COR-L47 (cell line): ENCODE data around the gene RPTOR.

Experiments
- DNase-seq: peaks from one replicate; lab custom pipeline; 2025; lab: John Stamatoyannopoulos, UW

The RPTOR gene

DNA sequence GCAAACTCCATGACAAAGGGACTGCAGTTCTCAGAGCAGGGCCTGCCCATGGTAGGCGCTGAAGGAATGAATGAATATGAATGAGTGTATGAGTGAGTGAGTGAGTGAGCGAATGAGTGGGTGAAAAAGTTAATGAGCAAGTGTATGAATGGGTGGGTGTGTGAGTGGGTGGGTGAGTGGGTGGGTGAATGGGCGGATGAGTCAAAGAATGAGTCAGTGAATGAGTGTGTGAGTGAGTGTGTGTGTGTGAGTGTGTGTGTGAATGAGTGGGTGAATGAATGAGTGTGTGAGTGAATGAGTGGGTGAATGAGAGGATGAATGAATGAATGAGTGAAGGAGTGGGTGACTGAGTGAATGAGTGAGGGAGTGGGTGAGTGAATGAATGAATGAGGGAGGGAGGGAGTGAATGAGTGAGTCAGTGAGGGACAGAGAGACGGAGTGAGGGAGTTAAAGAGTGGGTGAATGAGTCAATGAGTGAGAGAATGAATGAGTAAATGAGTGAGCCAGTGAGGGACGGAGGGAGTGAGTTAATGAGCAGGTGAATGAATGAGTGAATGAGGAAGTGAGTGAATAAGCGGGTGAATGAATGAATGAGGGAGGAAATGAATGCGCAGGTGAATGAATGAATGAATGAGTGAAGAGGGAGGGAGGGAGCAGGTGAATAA is 435.9 kb downstream of the RPTOR start:
- no peak for DNase-seq

DNA sequence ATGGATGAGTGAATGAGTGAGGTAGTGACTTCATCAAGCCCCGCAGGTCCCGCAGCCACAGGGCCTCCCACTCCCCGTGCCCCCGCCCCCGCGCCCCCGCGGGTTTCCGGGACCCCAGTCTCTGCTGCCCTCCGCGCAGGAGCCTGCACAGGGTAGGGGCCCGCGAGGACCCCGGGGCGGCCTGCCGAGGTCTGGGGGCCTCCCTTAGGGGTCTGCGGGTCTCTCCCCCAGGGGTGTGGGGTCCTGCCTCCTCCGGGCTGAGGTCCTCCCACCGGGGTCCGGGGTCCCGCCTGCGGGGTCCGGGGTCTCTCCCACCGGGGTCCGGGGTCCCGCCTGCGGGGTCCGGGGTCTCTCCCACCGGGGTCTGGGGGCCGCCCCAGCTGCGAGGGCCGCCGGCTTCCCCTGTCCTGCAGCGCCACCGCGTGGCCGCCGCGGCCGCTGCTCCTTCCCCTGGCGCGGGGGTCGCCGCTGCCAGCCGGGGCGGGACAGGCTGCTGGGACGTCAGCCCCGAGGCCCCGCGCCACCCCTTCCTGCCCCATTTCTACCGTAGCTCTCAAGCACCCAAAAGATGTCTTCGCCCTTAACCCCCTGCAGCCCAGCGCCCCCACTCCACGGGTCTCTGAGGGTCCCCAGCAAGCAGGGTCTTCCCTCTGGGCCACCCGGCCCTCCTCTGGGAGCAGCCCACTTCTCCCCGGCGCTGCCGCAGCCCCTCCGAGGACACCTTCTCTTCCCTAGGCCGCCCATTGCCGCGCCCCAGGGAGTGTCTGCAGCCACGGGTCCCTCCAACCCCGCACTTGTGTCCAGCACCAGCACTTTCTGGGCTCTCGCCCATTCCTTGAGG is 436.6 kb downstream of the RPTOR start:
- DNase-seq, result no peak

DNA sequence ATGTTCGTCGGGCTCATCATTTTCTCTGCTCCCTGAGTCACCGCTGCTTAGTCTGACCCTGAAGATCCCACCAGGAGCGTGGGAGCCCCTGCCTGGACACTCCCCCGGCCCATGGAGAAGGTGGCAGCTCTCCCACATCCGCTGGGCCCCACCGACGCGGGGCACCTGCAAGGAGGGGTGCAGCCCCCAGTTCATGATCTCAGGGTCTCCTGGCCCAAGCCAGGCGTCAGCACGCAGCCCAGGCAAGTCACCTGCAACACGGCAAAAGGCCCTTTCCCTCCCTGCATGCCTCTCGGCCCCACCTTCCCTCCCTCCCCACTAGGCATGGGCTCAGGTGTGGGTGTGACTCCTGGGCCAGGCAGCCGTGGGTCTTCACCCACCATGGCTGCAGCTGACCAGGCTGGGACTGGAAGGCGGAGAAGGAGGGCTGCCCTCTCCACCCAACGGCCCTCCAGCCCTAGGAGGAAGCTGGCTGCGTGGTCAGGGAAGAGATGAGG is 437.3 kb downstream of the RPTOR start:
- DNase-seq, result no peak

DNA sequence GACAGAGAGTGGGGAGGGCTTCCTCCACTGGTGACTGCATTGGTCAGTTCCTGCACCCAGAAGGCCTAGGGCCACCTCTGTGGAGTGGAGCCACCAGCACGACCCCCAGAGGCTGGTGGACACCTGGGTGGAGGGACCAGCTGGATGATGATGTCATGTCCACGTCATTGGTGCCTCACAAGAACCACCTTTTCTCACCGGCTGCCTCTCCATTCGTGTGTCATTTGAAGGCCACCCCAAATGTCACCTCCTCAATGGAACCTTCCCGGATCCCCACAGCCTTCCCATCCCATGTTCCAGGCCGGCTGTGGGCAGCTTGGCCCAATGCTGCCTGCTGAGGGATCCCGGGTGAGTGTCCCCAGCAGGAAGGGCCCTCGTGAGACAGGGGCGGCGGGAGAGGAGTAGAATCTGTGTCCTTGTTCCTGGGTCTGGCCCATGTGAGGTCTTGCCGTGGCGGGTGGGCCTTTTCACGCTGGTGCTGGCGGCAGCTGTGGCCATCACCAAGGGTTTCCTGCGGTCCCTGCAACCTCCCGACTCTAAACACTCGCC is 437.9 kb downstream of the RPTOR start:
- DNase-seq, result no peak

DNA sequence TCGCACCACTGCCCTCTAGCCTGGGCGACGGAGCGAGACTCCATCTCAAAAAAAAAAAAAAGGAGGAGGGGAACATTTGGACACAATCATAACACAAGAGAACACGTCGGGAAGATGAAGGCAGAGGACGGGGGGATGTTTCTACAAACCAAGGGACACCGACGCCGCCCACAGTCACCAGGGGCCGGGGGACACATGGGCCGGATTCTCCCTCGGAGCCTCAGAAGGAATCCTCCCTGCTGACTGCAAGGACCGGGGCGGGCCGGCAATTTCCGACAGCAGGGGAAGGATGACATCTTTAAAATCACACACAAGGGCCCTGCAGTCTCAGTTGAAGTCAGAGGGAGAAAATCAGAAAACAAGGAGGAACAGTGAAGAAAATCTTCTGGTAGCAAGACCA is 438.9 kb downstream of the RPTOR start:
- no peak for DNase-seq

DNA sequence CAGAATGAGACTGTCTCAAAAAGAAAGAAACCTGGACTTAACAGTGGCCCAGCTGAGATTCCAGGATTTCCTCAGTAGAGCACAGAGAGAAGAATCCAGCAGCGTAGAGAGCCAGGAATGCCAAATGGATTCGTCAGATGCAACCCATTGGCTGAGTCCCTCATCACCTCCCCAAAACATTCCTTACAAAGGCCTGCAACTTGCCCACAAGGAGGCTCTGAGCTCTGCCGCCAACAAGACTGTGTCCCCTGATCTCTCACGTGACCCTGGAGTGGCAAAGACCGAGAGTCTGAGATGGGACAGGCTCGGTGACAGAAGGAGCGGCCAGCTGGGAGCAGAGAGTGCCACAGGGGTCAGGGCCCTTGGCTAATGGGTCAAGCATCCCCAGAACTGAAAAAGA is 440.1 kb downstream of the RPTOR start:
- no peak for DNase-seq

DNA sequence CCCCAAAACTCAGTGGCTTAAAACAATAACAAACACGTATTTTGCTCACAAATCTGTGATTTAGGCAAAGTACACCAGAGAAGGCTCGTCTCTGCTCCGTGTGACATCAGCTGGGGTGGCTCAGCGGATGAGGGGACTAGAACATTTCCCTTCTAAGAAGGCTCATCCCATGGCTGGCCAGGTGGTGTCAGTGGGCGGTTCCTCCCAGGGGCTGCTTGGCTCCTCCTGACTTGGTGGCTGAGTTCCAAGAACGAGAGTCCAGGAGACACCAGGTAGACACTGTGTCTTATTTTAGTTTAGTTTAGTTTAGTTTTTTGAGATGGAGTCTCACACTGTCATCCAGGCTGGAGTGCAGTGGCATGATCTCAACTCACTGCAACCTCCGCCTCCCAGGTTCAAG is 441.4 kb downstream of the RPTOR start:
- DNase-seq, result no peak

DNA sequence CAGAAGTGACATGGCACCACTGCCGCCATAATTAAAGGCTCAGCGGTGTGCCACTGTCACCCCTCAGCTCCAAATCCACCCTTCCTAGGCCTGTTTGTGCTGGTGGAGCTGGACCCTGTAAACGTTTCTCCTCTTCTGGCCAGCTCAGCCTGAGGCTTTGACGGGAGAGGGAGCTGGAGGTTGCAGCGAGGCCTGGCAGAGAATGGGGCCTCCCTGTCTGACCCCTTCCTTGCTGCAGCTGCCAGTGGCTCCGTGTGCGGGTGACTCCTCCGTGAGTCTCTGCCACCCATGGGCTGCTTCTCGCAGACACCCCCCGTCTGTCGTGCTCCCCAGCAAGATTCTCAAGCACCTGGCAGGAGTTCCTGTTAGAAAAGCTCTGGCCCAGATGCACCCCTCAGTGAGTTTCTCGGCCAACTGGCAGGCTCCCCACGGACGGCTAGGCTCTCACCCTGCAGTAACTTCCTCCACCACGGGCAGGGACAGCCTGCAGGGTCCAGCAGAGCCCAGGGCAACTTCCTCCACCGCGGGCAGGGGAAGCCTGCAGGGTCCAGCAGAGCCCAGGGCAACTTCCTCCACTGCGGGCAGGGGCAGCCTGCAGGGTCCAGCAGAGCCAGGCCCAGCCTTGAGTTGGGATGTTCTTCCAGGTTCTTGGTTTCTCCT is 442.3 kb downstream of the RPTOR start:
- DNase-seq, result no peak

DNA sequence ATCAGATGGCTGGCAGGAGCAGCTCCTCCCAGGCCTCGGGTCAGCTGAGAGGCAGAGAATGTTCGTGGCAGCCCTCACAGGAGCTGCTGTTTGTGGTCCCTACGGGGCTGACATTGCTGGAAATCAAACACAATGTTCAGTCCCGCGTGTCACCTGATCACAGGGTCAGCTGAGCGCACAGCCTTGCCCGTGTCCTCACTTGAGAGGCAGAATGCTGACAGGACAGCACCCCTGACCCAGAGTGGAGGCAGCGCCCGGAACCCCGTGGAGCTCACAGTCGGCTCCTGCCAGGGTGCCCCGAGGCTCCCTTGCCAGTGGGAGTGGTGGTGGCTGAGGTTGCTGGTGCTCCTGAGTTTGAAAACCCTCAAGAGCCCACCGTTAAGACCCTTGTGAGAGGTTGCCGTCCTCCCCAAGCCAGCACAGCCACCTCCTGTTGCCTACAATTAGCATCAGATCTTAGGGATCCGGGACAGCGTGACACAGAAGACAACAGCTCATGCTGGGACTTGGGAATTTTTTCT is 443.4 kb downstream of the RPTOR start:
- DNase-seq, result no peak

DNA sequence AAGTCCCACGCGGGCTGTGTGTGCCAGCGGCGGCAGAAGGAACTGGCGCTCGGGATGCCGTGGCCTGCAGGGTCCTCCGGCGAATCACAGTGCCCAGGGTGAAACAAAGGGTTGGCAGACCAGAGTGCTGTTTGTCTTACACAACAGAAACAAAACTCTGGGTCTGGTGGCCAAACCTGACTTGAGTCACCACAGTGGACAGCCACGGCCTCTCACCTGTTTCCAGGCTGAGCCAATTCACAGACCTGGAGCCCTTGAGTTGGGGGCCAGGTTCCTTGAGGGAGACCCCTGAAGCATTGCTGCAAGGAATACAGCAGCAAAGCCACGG is 444.9 kb downstream of the RPTOR start:
- DNase-seq, result no peak

DNA sequence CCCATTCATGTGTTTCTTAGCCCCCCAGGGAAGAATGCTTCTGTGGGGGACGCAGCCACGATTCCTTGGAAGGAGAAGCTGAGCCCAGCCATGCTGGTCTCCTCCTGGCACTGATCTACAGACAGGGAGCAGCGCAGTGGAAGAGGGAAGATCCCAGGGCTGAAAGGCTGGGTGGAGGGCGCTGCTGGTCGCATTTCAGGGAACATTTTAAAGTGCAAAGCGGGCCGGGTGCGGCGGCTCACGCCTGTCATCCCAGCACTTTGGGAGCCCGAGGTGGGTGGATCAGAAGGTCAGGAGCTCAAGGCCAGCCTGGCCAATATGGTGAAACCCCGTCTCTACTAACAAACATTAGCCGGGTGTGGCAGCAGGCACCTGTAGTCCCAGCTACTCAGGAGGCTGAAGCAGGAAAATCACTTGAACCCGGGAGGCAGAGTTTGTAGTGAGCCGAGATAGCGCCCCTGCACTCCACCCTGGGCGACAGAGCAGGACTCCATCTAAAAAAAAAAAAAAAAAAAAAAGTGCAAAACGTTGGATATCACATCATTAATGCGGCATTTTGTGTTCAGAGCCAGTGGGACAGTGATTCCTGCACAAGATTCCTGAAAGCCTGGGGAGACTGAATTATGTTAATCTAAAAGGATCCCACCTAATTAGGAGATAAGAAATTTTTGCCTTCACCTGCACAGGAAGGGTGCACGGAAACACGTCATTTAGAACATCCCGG is 446.4 kb downstream of the RPTOR start:
- no peak for DNase-seq

DNA sequence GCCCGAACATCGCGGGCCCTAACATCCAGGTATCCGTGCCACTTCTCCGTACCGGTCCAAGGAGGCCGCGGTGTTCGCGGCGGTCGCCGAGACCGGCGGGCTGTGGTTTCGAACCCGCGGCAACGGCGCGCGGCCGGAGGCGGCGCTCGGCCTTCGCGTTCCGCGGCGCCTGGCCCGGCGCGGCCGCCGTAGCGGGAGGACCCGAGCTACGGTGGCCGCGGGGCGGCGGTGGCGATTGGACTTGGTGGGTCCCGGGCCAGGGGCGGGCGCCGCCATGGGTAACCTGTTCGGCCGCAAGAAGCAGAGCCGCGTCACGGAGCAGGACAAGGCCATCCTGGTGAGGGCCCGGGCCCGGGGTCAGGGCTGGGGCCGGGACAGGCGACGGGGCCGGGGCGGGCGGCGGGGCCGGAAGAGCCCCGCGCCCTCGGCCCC is 447.0 kb downstream of the RPTOR start, which contains the start of gene CHMP6:
CHMP6 (plus strand) TSS at position 197 of the 432 bp plus-strand sequence; CDS start at position 275, 78 bp downstream.
- DNase-seq, result peak; percentile 74

DNA sequence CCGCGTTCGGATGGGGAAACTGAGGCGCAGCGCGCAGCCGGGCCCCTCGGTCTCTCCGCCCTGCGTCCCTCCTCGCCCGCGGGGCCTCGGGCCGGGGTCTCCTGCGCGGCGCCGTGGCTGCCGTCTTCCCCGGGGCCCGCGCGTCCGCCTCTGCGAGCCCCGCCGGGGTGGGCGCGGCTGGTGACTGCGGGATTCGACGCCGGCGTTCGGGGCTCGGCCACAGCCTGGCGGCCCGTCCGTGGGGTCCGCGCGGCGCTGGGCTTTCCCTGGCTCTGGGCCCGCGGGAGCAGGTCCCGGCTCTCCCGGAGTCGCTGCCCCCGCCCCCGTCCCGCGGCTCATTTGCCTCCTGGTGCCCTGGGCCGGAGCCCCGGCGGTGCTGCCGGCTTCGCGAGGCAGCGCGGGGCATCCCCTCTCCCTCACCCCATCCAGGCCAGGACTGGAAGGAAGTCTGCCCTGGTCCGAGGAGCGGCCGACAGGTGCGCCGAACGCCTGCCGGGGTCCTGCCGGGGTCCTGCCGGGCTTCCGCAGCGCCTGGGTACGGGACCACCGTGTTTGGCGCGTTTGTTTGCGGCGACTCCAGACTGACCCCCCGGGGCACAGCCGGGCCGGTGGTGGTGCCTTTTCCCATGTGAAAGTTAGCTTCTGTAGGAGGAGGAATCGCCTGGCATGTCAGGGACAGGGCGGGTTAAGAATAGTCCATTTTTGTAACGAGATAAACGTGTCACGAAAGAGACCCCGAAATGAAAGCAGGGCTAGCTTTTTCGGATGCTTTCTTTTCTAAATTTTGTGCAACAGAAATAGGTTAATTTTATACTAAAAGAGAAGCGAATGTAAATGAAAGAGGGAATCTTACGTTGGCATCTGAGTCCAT is 447.7 kb downstream of the RPTOR start:
- no peak for DNase-seq

DNA sequence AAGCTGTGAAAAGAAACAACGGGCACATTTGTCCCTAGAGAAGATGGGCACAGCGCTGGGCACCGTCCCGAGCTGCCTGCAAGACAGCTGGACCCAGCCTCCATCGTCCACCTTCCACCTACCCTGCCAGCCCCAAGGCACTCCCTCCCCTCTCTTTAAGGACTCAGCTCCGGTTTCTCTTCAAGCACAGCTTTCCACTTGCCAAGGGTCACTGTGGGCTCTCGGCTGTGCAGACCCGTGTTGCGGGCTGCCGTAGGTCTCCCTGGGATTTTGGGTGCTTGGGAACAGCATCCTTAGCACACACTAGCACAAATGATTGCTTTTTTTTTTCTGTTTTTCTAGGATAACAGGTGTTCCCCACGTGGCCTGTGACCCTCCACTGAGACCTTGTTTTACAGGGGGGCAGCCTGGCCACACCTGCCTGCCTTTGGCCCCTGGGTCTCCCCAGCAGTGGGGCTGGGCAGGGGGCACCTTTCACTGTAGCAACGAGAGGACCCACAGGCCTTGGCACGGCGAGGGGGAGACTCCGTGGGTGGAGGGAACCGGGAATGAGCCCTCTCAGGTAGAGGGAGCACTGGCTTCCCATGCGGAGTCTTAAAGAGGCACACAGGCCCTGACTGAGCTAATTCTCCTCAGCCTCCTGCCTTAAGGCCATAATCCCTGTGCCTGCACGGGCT is 448.4 kb downstream of the RPTOR start:
- DNase-seq, result no peak

DNA sequence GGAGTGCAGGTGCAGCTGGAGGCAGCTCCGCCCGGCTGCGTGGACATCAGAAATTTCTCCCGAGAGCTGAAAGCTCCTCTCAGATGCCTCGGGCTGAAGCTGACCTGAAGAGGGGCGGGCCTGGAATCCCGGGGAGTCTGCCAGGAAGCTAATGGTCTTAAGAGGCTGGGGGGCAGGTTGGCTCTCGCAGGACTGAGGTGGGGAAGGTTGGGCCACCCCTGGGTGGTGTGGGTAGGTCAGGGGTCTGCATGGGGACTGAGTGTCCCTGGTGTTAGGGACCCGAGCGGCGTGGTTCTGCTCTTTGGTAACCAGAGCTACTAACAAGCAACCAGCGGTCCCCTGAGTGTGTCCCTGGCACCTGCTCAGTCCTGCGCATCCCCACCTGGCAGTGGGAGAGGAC is 450.5 kb downstream of the RPTOR start:
- no peak for DNase-seq

DNA sequence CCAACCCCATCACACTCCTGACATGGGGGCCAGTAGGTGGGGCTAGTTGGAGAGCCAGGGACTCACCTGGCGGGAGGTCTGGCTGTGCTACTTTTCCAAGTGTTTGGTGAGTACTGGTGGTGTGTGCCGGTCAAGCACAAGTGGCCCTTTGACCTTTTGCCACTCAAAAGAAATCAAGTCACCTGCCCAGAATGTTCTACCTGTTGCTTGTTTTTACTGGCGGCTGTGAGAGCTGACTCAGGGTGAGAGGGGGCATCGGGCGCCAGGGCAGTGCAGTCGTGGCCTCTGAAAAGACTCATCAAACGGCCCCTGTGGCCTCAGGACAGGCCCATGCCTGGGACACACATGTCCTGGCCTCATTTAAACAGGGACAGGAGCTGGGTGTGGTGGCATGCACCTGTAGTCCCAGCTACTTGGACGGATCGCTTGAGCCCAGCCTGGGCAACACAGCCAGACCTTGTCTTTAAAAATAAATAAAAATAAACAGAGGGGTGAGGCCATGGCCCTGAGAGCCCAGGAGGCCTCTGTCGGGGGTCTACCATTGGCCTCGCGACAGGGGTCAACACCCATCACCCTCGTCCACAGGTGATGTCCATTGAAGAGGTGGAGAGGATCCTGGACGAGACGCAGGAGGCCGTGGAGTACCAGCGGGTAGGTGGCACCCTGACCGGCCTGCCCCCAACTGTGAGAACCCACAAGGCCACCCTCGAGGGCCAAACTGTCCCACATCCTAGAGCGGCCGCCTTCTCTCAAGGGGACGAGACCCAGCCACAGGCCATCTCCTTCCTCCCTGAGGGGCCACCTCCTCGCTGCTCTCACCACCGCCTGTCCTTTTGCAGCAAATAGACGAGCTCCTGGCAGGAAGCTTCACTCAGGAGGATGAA is 452.0 kb downstream of the RPTOR start:
- DNase-seq, result no peak

DNA sequence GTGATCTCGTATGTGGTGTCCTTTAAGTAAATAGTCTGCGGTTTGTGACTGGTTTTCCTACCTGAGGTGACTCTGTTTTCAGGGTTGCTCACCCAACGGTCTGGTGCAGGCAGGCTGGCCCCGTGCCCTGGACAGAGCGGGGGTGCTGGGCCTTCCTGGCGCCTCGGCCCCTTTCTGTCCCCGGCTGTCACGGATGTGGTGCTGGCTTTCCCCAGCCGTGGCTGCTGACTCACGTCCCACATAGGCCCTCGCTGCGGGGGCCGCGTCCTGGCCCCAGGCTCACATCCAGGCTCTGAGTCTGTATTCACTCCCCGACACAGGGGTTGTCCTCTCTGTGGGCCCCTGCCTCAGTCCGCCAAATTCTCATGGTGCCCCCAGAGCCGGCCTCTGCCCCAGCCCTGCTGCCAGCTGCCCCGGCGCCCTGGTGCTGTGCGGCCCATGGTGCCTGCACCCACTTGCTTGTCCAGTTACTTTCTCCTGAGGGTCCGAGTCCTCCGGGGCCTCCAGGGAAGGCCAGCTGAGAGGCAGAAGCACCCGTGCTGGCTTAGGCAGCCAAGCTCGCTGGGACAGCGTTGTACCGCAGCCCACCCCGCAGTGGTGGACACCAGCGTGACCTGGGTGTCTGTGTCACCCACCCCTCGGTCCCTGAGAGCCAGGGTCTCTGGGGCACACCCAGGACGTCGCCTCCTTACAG is 452.9 kb downstream of the RPTOR start:
- DNase-seq, result no peak

DNA sequence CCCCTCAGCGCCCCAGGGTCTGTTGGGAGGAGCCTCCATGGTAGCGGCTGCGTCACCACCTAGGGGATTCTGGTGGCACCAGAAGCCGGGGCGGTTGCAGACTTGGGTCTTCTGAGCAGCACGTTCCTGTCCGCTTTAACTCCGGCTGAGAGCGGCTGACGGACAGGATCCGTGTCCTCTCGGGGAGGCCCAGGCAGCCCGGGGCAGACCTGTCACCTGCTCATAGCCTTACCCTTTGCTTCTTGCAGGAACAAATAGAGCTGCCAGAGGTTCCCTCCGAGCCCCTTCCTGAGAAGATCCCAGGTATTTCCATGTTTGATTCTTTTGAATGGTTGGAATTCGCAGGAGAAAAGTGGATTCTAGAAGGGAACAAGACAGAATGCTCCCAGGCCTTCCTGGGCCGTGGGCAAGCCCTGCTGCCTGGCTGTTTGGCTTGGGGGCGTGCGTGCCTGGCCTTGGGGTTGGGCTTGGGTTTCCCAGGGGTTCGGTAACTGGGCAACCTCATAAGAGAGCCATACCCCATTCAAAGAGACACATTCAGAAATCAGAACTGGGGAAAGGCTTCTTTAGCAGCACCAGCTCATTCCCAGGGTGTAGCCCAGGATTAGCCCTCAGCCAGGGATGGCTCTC is 453.6 kb downstream of the RPTOR start:
- no peak for DNase-seq
